ENCODE data around the gene NAA80.
A peak's percentile ranks its signal among the peaks of the same experiment; 100 is the strongest.
"Not testable (repeated sequence)": the region's sequence is repeated elsewhere in the genome, so short reads cannot be mapped to it uniquely, and the experiment has no call there.

The NAA80 gene

GRCh38 chr3:50290161-50290641 lies 9.0 kb downstream of the NAA80 start:
- Histone ChIP-seq H3K4me1 (ENCODE audit: control insufficient read depth in 5 of 5, insufficient read depth in 5 of 5, low read length in 5 of 5) (peaks cover 6 to 31% (median 26%) of the 10 kb centered on the region in 5 donors), H3K27me3 (ENCODE audit: control insufficient read depth in 5 of 5, insufficient read depth in 4 of 5, low read length in 5 of 5) (no peaks in the 10 kb centered on the region), H3K9me3 (ENCODE audit: control insufficient read depth in 5 of 5, low read length in 5 of 5) (no peaks in the 10 kb centered on the region), H3K27ac (ENCODE audit: low read depth, low read length) (no peak overlapping the region), H3K9ac (ENCODE audit: low read length in 5 of 5) (no peak overlapping the region), H3K4me3 (ENCODE audit: low read depth in 1 of 5, low read length in 5 of 5) (no peak overlapping the region), H3K36me3 (ENCODE audit: control insufficient read depth in 5 of 5, insufficient read depth in 5 of 5, low read length in 5 of 5) (peaks cover 0 to 42% (median 41%) of the 10 kb centered on the region in 5 donors)

- Histone ChIP-seq H3K4me3 (ENCODE audit: low read depth in 1 of 5, low read length in 5 of 5) (no peak overlapping the region), H3K27me3 (ENCODE audit: control insufficient read depth in 5 of 5, insufficient read depth in 4 of 5, low read length in 5 of 5) (no peaks in the 10 kb centered on the region), H3K36me3 (ENCODE audit: control insufficient read depth in 5 of 5, insufficient read depth in 5 of 5, low read length in 5 of 5) (peaks cover 0 to 42% (median 41%) of the 10 kb centered on the region in 5 donors), H3K9me3 (ENCODE audit: control insufficient read depth in 5 of 5, low read length in 5 of 5) (no peaks in the 10 kb centered on the region), H3K4me1 (ENCODE audit: control insufficient read depth in 5 of 5, insufficient read depth in 5 of 5, low read length in 5 of 5) (peaks cover 6 to 31% (median 26%) of the 10 kb centered on the region in 5 donors), H3K9ac (ENCODE audit: low read length in 5 of 5) (no peak overlapping the region), H3K27ac (ENCODE audit: low read depth, low read length) (no peak overlapping the region)
Observed at GRCh38 chr3:50289130-50289529, 10.1 kb downstream of the NAA80 start.

- Histone ChIP-seq H3K36me3 (ENCODE audit: control insufficient read depth in 5 of 5, insufficient read depth in 5 of 5, low read length in 5 of 5) (peaks cover 0 to 42% (median 41%) of the 10 kb centered on the region in 5 donors), H3K27ac (ENCODE audit: low read depth, low read length) (no peak overlapping the region), H3K4me3 (ENCODE audit: low read depth in 1 of 5, low read length in 5 of 5) (no peak overlapping the region), H3K4me1 (ENCODE audit: control insufficient read depth in 5 of 5, insufficient read depth in 5 of 5, low read length in 5 of 5) (peaks cover 6 to 26% (median 25%) of the 10 kb centered on the region in 5 donors), H3K9me3 (ENCODE audit: control insufficient read depth in 5 of 5, low read length in 5 of 5) (no peaks in the 10 kb centered on the region), H3K27me3 (ENCODE audit: control insufficient read depth in 5 of 5, insufficient read depth in 4 of 5, low read length in 5 of 5) (no peaks in the 10 kb centered on the region), H3K9ac (ENCODE audit: low read length in 5 of 5) (no peak overlapping the region)
Observed at GRCh38 chr3:50288387-50289007, 10.7 kb downstream of the NAA80 start.

- Histone ChIP-seq H3K27ac (ENCODE audit: low read depth, low read length) (no peak overlapping the region), H3K36me3 (ENCODE audit: control insufficient read depth in 5 of 5, insufficient read depth in 5 of 5, low read length in 5 of 5) (peaks cover 0 to 42% (median 41%) of the 10 kb centered on the region in 5 donors), H3K9ac (ENCODE audit: low read length in 5 of 5) (no peak overlapping the region), H3K4me1 (ENCODE audit: control insufficient read depth in 5 of 5, insufficient read depth in 5 of 5, low read length in 5 of 5) (peaks cover 2 to 16% (median 14%) of the 10 kb centered on the region in 5 donors), H3K27me3 (ENCODE audit: control insufficient read depth in 5 of 5, insufficient read depth in 4 of 5, low read length in 5 of 5) (no peaks in the 10 kb centered on the region), H3K4me3 (ENCODE audit: low read depth in 1 of 5, low read length in 5 of 5) (no peak overlapping the region), H3K9me3 (ENCODE audit: control insufficient read depth in 5 of 5, low read length in 5 of 5) (no peaks in the 10 kb centered on the region)
Observed at GRCh38 chr3:50287262-50287661, 11.9 kb downstream of the NAA80 start.

- no peak overlapping the region for H3K4me3 ChIP-seq (ENCODE audit: low read depth in 1 of 5, low read length in 5 of 5)
- no peak overlapping the region for H3K27ac ChIP-seq (ENCODE audit: low read depth, low read length)
- H3K9ac ChIP-seq (ENCODE audit: low read length in 5 of 5): no peak overlapping the region
- H3K9me3 ChIP-seq (ENCODE audit: control insufficient read depth in 5 of 5, low read length in 5 of 5): no peaks in the 10 kb centered on the region
- peaks cover 2 to 13% (median 11%) of the 10 kb centered on the region in 5 donors for H3K4me1 ChIP-seq (ENCODE audit: control insufficient read depth in 5 of 5, insufficient read depth in 5 of 5, low read length in 5 of 5)
- H3K27me3 ChIP-seq (ENCODE audit: control insufficient read depth in 5 of 5, insufficient read depth in 4 of 5, low read length in 5 of 5): no peaks in the 10 kb centered on the region
- peaks cover 0 to 42% (median 41%) of the 10 kb centered on the region in 5 donors for H3K36me3 ChIP-seq (ENCODE audit: control insufficient read depth in 5 of 5, insufficient read depth in 5 of 5, low read length in 5 of 5)
Observed at GRCh38 chr3:50286322-50287227, 12.6 kb downstream of the NAA80 start.

- not testable (repeated sequence) for H3K27ac ChIP-seq (ENCODE audit: low read depth, low read length); H3K27me3 ChIP-seq (ENCODE audit: control insufficient read depth in 5 of 5, insufficient read depth in 4 of 5, low read length in 5 of 5); H3K4me1 ChIP-seq (ENCODE audit: control insufficient read depth in 5 of 5, insufficient read depth in 5 of 5, low read length in 5 of 5); H3K4me3 ChIP-seq (ENCODE audit: low read depth in 1 of 5, low read length in 5 of 5); H3K9ac ChIP-seq (ENCODE audit: low read length in 5 of 5); H3K9me3 ChIP-seq (ENCODE audit: control insufficient read depth in 5 of 5, low read length in 5 of 5)
- H3K36me3 ChIP-seq (ENCODE audit: control insufficient read depth in 5 of 5, insufficient read depth in 5 of 5, low read length in 5 of 5): peaks cover 0 to 28% (median 27%) of the 10 kb centered on the region in 5 donors
Observed at GRCh38 chr3:50284121-50284520, 15.1 kb downstream of the NAA80 start.

GRCh38 chr3:50279255-50280016 lies 19.8 kb downstream of the NAA80 start:
- Histone ChIP-seq H3K4me1 (ENCODE audit: control insufficient read depth in 5 of 5, insufficient read depth in 5 of 5, low read length in 5 of 5) (peaks cover 0 to 16% (median 4%) of the 10 kb centered on the region in 5 donors), H3K4me3 (ENCODE audit: low read depth in 1 of 5, low read length in 5 of 5) (no peak overlapping the region), H3K36me3 (ENCODE audit: control insufficient read depth in 5 of 5, insufficient read depth in 5 of 5, low read length in 5 of 5) (peaks cover 0 to 5% (median 0%) of the 10 kb centered on the region in 5 donors), H3K27me3 (ENCODE audit: control insufficient read depth in 5 of 5, insufficient read depth in 4 of 5, low read length in 5 of 5) (peaks cover 0 to 9% (median 3%) of the 10 kb centered on the region in 5 donors), H3K27ac (ENCODE audit: low read depth, low read length) (no peak overlapping the region), H3K9ac (ENCODE audit: low read length in 5 of 5) (peak overlapping the region in 1 of 5 donors; percentile 27), H3K9me3 (ENCODE audit: control insufficient read depth in 5 of 5, low read length in 5 of 5) (no peaks in the 10 kb centered on the region)

- H3K27ac ChIP-seq (ENCODE audit: low read depth, low read length): no peak within 1 kb of the TSS
Observed at GRCh38 chr3:50278880-50279224, 20.4 kb downstream of the NAA80 start, which contains the start of gene LSMEM2. LSMEM2 (plus strand) TSS chr3:50279087; CDS start chr3:50279114, 27 bp downstream.

GRCh38 chr3:50278123-50278879 lies 20.9 kb downstream of the NAA80 start:
- Histone ChIP-seq H3K36me3 (ENCODE audit: control insufficient read depth in 5 of 5, insufficient read depth in 5 of 5, low read length in 5 of 5) (peaks cover 0 to 5% (median 0%) of the 10 kb centered on the region in 5 donors), H3K9ac (ENCODE audit: low read length in 5 of 5) (peak overlapping the region in 1 of 5 donors; percentile 10), H3K27me3 (ENCODE audit: control insufficient read depth in 5 of 5, insufficient read depth in 4 of 5, low read length in 5 of 5) (peaks cover 0 to 9% (median 3%) of the 10 kb centered on the region in 5 donors), H3K4me3 (ENCODE audit: low read depth in 1 of 5, low read length in 5 of 5) (no peak overlapping the region), H3K4me1 (ENCODE audit: control insufficient read depth in 5 of 5, insufficient read depth in 5 of 5, low read length in 5 of 5) (peaks cover 0 to 26% (median 14%) of the 10 kb centered on the region in 5 donors), H3K9me3 (ENCODE audit: control insufficient read depth in 5 of 5, low read length in 5 of 5) (no peaks in the 10 kb centered on the region), H3K27ac (ENCODE audit: low read depth, low read length) (no peak overlapping the region)

More at GRCh38 chr3:50278880-50279224, 20.4 kb downstream of the NAA80 start, which contains the start of gene LSMEM2:
- Histone ChIP-seq H3K4me1 (ENCODE audit: control insufficient read depth in 5 of 5, insufficient read depth in 5 of 5, low read length in 5 of 5) (peaks cover 0 to 22% (median 8%) of the 10 kb centered on the region in 5 donors), H3K36me3 (ENCODE audit: control insufficient read depth in 5 of 5, insufficient read depth in 5 of 5, low read length in 5 of 5) (peaks cover 0 to 5% (median 0%) of the 10 kb centered on the region in 5 donors), H3K9me3 (ENCODE audit: control insufficient read depth in 5 of 5, low read length in 5 of 5) (no peaks in the 10 kb centered on the region), H3K4me3 (ENCODE audit: low read depth in 1 of 5, low read length in 5 of 5) (no peak within 1 kb of the TSS), H3K27me3 (ENCODE audit: control insufficient read depth in 5 of 5, insufficient read depth in 4 of 5, low read length in 5 of 5) (peaks cover 0 to 9% (median 3%) of the 10 kb centered on the region in 5 donors), H3K9ac (ENCODE audit: low read length in 5 of 5) (peak within 1 kb of the TSS in 1 of 5 donors; percentile 27)

Measured in subcutaneous abdominal adipose tissue (tissue), 5 donors.